ENCODE results near the gene CD83. TPM values are rescaled to one million over a fixed set of nuclear protein-coding genes. Genes with fewer than 3 reads are reported as not detected.

Gene CD83
- total and polyA plus RNA-seq, 2 of the 8 experiments (the other 6 are each of a cell fraction or from before 2014, with no cell fraction given), result 4.6 to 8.5 TPM

GRCh38 chr6:14120546-14120945, 3.0 kb downstream of the CD83 start:
- Histone ChIP-seq H3K23ac (ENCODE audit: insufficient read length) (no peak overlapping the region), H3K23me2 (ENCODE audit: low read depth, low read length) (peaks cover 7% of the 10 kb centered on the region), H3K56ac (replicated peaks; ENCODE audit: insufficient read length, low read depth, low read length) (no peak overlapping the region), H4K8ac (ENCODE audit: extremely low read depth, insufficient read depth, low read length) (no peak overlapping the region), H3K27ac (ENCODE audit: low read depth, low read length) (no peak overlapping the region), H4K91ac (replicated peaks; ENCODE audit: insufficient read length, low read length) (no peak overlapping the region), H2BK20ac (ENCODE audit: low read length) (no peak overlapping the region), H3K4ac (replicated peaks; ENCODE audit: insufficient read length, low read depth, low read length) (no peak overlapping the region), H3K79me2 (ENCODE audit: control insufficient read depth in 1 of 2, insufficient read depth in 2 of 2, low read length in 2 of 2) (no peaks in the 10 kb centered on the region), H2BK15ac (ENCODE audit: low read length) (no peak overlapping the region), H3K9ac (replicated peaks in 1 of 4; ENCODE audit: extremely low read depth in 1 of 4, low read depth in 3 of 4, low read length in 3 of 4) (no peak overlapping the region), H3K4me3 (ENCODE audit: extremely low read depth in 1 of 4, insufficient read depth in 2 of 4, low read depth in 3 of 4, low read length in 4 of 4) (no peak overlapping the region), H2BK5ac (ENCODE audit: low read depth, low read length) (no peak overlapping the region), H4K5ac (ENCODE audit: insufficient read length, low read depth, low read length) (no peak overlapping the region), H3K18ac (ENCODE audit: extremely low read depth, low read length) (no peak overlapping the region), H3K9me3 (ENCODE audit: insufficient read depth in 2 of 2, low read depth in 1 of 2, low read length in 1 of 2) (no peaks in the 10 kb centered on the region), H3K27me3 (replicated peaks in 1 of 4; ENCODE audit: control insufficient read depth in 3 of 4, extremely low read depth in 1 of 4, insufficient read depth in 3 of 4, low read length in 3 of 4) (peaks cover 0 to 10% (median 7%) of the 10 kb centered on the region in 4 experiments; a peak in 2 of 7 replicates), H4K20me1 (replicated peaks in 1 of 2; ENCODE audit: control insufficient read depth in 1 of 2, insufficient read depth in 2 of 2, low read length in 2 of 2) (peaks cover 0 to 3% of the 10 kb centered on the region in 2 experiments), H3K79me1 (ENCODE audit: low read depth, low read length) (no peaks in the 10 kb centered on the region), H2BK120ac (replicated peaks; ENCODE audit: low read depth, low read length) (no peak overlapping the region), H3K14ac (ENCODE audit: insufficient read length) (no peak overlapping the region), H3K4me2 (ENCODE audit: insufficient read depth in 1 of 2, low read depth in 2 of 2, low read length in 2 of 2) (no peak overlapping the region), H3K36me3 (ENCODE audit: control insufficient read depth in 2 of 4, insufficient read depth in 4 of 4, low read length in 3 of 4) (no peaks in the 10 kb centered on the region), H3K4me1 (replicated peaks in 1 of 4; ENCODE audit: control insufficient read depth in 3 of 4, insufficient read depth in 4 of 4, low read length in 3 of 4) (peaks cover 0 to 4% (median 0%) of the 10 kb centered on the region in 4 experiments; a peak in 1 of 7 replicates), H2AK5ac (ENCODE audit: low read depth, low read length) (no peak overlapping the region), H2BK12ac (ENCODE audit: low read depth, low read length) (no peak overlapping the region), H2AFZ (ENCODE audit: low read length) (no peak overlapping the region)
- ChIA-PET CTCF (ENCODE audit: partially characterized antibody) (interaction anchor here (1.3 to 1.8 kb wide), 2 partner anchors 9 to 13 kb away, joined by 3 to 5 read pairs; no protein-coding TSS in a partner anchor), POLR2A (ENCODE audit: partially characterized antibody) (no interaction called here)
- FAIRE-seq, result no peak
- 100% methylated on average over 1 of the region's 1 CpG; no CpG with 5 or more reads in 1 of the 2 experiments for WGBS, 2 experiments (ENCODE audit: extremely low coverage in 1 of 2, insufficient coverage in 1 of 2, insufficient read length in 1 of 2, insufficient replicate concordance in 2 of 2, low coverage in 1 of 2, low lambda C conversion rate in 2 of 2, missing lambda C conversion rate in 1 of 2)
- DNase-seq (ENCODE audit: low read depth in 1 of 2, low spot score in 2 of 2), result no peak
- TF ChIP-seq CBX8 (IDR thresholded peaks at IDR 0.05; ENCODE audit: borderline replicate concordance, low read depth, low read length) (no peak), PHF8 (conservative IDR thresholded peaks at IDR 0.05; ENCODE audit: low read depth, low read length) (no peak), EZH2 (IDR thresholded peaks at IDR 0.05; ENCODE audit: low read depth, low read length, severe bottlenecking) (no peak), SRF (IDR thresholded peaks at IDR 0.05; ENCODE audit: low read depth, low read length) (no peak), POLR2A (IDR thresholded peaks at IDR 0.05; ENCODE audit: control extremely low read depth in 1 of 2, low read depth in 2 of 2, low read length in 2 of 2) (no peak), RFX5 (IDR thresholded peaks at IDR 0.05; ENCODE audit: borderline replicate concordance, low read depth, low read length) (no peak), SP2 (IDR thresholded peaks at IDR 0.05; ENCODE audit: low read length) (no peak), BACH1 (IDR thresholded peaks at IDR 0.05; ENCODE audit: low read length) (no peak), JUN (IDR thresholded peaks at IDR 0.05; ENCODE audit: low read depth, low read length) (no peak), KDM5A (IDR thresholded peaks at IDR 0.05; ENCODE audit: low read length) (no peak), EGR1 (IDR thresholded peaks at IDR 0.05; ENCODE audit: borderline replicate concordance, low read depth, low read length) (no peak), FOSL1 (IDR thresholded peaks at IDR 0.05; ENCODE audit: insufficient read depth, low read depth, low read length) (no peak), CTCF (IDR thresholded peaks at IDR 0.05; ENCODE audit: control extremely low read depth in 1 of 3, insufficient read depth in 1 of 3, low read depth in 1 of 3, low read length in 3 of 3) (no peak)
